HG03354 (cell line): Measurements from ENCODE around the gene HAVCR1.
"Not testable (repeated sequence)": the region's sequence is repeated elsewhere in the genome, so short reads cannot be mapped to it uniquely, and the experiment has no call there.

Experiments used
- ATAC-seq: cut with Tn5 transposase; IDR thresholded peaks from one replicate; pipeline ENCODE4 v1.9.1; 2021; ENCODE audit warnings: mild to moderate bottlenecking; ENCODE audit not compliant: unreplicated experiment, poor library complexity, severe bottlenecking

HAVCR1 gene

DNA sequence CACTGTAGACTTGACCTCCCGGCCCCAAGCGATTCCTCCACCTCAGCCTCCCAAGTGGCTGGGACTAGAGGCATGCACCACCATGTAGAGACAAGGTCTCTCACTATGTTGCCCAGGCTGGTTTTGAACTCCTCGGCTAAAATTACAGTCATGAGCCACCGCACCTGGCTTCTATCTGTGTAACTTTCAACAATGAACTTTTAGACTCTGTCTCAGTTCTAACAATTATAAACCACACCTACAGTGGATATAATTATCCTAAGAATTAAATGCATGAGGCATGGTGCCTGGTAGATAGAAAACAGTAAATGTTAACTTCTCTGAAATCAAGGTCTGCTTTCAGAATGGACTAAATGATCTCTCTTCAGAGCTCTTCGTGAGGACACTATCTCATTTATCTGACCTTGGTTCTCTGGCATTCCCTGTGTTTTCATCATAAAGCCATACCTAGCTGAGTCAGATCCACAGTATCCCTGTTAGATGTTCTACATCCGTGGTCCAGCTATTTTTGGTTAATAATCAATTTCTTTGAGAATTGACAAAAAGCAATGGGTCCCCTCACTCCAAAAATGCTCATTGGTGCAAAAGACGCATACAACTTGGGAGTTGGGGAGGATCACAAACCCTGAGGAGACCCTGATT, 7.2 kb downstream of the HAVCR1 start:
- ATAC-seq: no peak

- peak; percentile 63 for ATAC-seq
Measured at GRCh38 chr5:157050050-157050449, 8.9 kb downstream of the HAVCR1 start.

DNA sequence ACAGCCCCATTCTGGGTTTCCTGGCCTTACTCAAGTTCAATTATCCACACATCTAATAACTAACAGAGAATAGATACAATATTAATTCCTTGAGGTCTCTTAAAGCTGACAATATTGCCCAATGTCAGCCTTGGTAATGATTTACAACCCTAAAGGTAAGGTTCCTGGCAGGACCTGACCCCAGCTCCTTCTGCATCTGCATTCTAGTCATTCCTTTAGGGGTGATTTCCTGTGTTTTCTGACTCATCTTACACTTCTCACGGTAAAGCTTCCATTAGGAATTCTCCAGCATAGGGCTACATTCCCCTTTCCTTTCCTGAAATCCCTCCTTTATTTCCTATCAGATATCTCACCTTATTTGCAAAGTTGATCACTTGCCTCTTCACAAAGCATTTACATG, 9.3 kb downstream of the HAVCR1 start:
- peak; percentile 35 for ATAC-seq

DNA sequence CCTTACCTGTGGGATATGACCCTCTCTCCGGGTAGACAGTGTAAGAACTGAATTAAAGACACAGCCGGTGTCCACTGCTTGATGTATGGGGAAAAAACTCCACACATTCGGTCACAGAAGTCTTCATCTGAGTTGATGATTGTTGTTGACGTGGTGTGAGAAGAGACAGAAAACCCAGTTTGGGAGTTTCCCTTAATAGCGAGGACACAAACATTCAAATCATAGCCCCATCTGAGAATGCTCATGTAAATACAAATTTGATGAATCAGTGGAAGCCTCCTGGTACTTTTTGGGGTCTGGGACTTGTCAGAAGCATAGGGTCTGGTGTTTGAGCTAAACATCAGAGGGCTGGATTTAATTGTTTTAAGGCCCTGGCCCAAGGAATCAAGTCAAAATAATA, 11.0 kb downstream of the HAVCR1 start:
- peak; percentile 37 for ATAC-seq

GRCh38 chr5:157047016-157047415, 11.9 kb downstream of the HAVCR1 start:
- ATAC-seq: not testable (repeated sequence)

GRCh38 chr5:157046041-157046440, 12.9 kb downstream of the HAVCR1 start:
- ATAC-seq: no peak

DNA sequence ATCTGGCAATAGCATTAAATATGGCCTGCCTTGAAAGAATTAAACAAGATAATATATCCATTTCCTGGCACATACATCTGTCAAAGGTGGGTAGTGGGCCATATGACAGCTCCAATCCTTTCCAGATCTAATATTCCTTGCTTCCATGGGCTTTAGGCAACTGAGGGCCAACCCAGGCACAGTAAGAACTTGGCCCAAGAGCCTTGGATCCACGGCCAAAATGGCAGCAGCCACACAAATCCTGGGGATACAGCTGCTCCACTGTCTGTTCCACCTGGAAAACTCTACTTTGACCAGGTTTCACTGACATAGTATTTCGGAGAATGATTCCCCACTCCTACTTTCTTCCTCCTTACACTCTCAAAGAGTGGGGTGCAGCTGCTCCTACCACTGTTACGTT, 13.3 kb downstream of the HAVCR1 start:
- no peak for ATAC-seq

- no peak for ATAC-seq
Measured at GRCh38 chr5:157038568-157039187, 20.2 kb downstream of the HAVCR1 start.

- not testable (repeated sequence) for ATAC-seq
Measured at GRCh38 chr5:157034106-157035072, 24.5 kb downstream of the HAVCR1 start.

- ATAC-seq: no peak
Measured at GRCh38 chr5:157033071-157033583, 25.8 kb downstream of the HAVCR1 start.

DNA sequence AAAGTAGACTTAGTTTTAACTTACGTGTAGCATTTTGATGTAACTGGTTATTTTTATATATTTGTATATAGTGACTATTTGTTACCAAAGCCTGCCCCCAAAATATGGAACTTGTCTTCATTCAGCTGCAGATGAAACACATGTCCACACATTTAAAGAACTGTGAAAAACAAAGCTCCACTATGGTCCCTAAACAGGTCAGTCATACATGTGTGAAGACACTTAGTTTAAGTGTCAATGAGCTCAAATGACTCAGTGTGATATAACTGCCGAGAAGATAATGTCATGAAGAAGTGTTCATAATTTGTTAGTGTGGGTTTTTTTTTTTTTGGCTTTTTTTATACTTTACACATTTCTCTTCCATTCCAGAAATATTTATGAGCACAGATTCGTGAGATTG, 28.2 kb downstream of the HAVCR1 start:
- no peak for ATAC-seq

- peak; percentile 38 for ATAC-seq
Measured at GRCh38 chr5:157029457-157029856, 29.5 kb downstream of the HAVCR1 start.

- ATAC-seq: peak; percentile 94
Measured at GRCh38 chr5:157027663-157028062, 31.3 kb downstream of the HAVCR1 start.

DNA sequence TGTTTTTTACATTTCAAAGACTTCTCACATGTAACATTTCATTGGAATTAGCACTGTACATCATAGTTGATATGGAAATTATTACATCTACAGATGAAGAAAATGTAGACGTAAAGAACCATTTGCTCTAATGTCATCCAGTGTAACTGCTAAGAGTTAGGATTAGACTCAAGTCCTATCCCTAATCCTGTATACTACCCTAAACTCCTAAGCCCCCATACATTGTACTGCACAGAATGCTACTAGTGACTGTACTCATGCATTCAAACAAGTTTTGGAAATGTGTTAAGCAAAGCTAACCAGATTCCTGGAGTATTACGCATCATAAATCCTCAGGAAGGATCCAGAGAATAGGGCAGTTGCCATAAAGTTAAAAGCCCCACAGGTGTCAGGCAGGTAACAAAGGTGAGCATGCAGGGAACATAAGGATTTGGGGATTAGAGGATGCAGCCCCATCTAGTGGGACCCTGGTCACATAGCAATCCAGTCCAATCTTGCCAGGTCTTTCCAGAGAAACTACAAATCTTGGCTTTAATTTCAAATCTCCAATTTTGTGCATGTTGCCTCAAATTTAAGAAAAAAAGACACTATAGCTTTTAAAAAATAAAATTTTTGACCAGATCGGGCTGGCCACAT, 32.0 kb downstream of the HAVCR1 start:
- no peak for ATAC-seq

DNA sequence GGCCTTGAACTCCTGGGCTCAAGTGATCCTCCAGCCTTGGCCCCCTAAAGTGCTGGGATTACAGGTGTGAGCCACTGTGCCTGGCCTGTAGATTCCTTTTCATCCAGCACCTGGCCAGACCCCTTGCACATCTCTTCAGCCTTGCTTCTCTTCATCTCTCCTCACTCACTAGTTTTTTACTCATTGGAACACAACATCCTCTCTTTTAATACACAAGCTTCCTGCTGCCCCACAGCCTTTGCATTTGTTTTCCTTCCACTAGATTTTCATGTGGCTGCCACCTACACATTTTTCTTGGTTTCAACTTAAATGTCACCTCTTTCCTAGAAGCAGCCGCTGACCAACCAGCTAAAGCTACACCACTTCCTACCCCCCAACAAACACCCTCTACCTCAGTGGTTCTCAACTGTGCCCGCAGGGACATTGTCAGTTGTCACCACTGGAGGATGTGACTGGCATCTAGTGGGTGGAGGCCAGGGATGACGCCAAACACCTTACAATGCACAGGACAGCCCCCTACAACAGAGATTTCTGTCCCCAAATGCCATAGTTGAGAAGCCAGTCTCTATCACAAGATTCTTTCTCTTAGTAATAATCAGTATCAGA, 33.7 kb downstream of the HAVCR1 start:
- ATAC-seq: no peak

DNA sequence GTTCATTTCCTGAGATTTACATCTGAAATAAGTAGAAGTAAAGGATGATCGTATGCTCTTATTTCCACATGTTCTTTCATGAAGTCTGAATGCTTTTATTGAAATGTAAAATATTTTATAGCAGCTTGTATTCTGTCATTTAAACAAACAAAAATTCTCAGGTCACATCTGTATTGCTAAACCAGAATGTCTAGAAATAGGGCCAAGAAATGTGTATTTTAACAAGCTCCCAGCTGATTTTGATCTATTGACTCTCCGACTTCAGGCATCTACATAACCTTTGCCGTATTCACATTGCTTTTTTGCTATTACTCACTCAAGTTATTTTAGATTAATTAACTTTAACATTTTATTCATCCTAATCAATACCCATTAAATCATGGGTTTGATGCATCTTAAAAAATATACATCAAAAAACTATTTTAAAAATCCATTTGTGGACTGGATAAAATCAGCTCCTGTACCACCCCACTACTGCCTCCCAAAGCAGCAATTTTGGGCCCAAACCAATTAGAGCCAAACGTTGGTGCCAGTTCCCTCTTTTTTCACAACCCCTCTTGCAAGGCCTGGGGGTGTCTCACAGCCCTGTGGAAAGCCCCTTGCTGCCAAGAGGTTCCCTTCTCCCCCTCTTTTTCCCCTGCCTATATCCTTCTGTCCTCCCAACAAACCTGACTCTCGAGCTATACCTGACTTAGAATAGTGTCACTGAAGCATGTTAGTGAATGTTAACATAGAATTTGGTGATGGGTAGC, 34.5 kb downstream of the HAVCR1 start:
- no peak for ATAC-seq

GRCh38 chr5:157022024-157022423, 36.9 kb downstream of the HAVCR1 start:
- ATAC-seq: no peak

- no peak for ATAC-seq
Measured at GRCh38 chr5:157020511-157021222, 38.2 kb downstream of the HAVCR1 start.
